CD4-positive, alpha-beta T cell (primary cell): Measurements from ENCODE around the gene GNAZ. TPM values are rescaled to one million over a fixed set of nuclear protein-coding genes. Genes with fewer than 3 reads are reported as not detected.

Experiments used
- ATAC-seq: fragments of 200-7000 bp; cut with Tn5 transposase; one replicate; pipeline ENCODE4 v1.10.0; 2022; ENCODE audit warnings: mild to moderate bottlenecking; ENCODE audit not compliant: poor library complexity
- CTCF ChIA-PET: fragments of 350-600 bp; sonication (Branson Sonifier 250); formaldehyde crosslinking; loops from one replicate; lab custom pipeline; 2021; ENCODE audit warnings: antibody characterized with exemption, inconsistent platforms; lab: Charles Lee
- POLR2A ChIA-PET: fragments of 350-600 bp; sonication (Branson Sonifier 250); formaldehyde crosslinking; loops from one replicate; lab custom pipeline; 2021; ENCODE audit warnings: antibody characterized with exemption, inconsistent platforms; lab: Charles Lee
- DNase-seq, 14 experiments: peaks; one replicate each; pipeline ENCODE4 v3.0.0-alpha.2; 2013 to 2020; ENCODE audit warnings: mixed read lengths in 2 of 14
- H3K27ac ChIP-seq, 2 donors: one replicate each; pipeline versions ENCODE4 v1.5.1 to v1.7.0; 2013; ENCODE audit warnings: low read length in 2 of 2, low read depth in 1 of 2, mild to moderate bottlenecking in 1 of 2
- H3K27me3 ChIP-seq, 2 experiments: 1 replicate in 1 of 2; 2 replicates in 1 of 2; pipeline versions ENCODE4 v1.6.1 to v1.7.0; 2013; ENCODE audit warnings: low read length in 2 of 2, control low read depth in 1 of 2, mild to moderate bottlenecking in 1 of 2, moderate library complexity in 1 of 2; ENCODE audit not compliant: insufficient read depth in 2 of 2, control insufficient read depth in 1 of 2
- H3K36me3 ChIP-seq: one replicate; pipeline ENCODE4 v1.6.1; 2013; ENCODE audit warnings: low read length, control low read depth; ENCODE audit not compliant: insufficient read depth
- H3K4me1 ChIP-seq: one replicate; pipeline ENCODE4 v1.6.1; 2013; ENCODE audit warnings: low read length, control low read depth; ENCODE audit not compliant: insufficient read depth
- H3K4me3 ChIP-seq: one replicate; pipeline ENCODE4 v1.5.1; 2013; ENCODE audit warnings: mild to moderate bottlenecking, low read length, moderate library complexity
- H3K9me3 ChIP-seq, 2 experiments: 1 replicate in 1 of 2; 2 replicates in 1 of 2; pipeline versions ENCODE4 v1.6.1 to v1.7.0; 2013; ENCODE audit warnings: low read length in 2 of 2, mild to moderate bottlenecking in 2 of 2, control low read depth in 1 of 2, moderate library complexity in 1 of 2; ENCODE audit not compliant: control insufficient read depth in 1 of 2, insufficient read depth in 1 of 2
- H3K27ac Mint-ChIP-seq: one replicate; pipeline ENCODE4 v1.8.0; 2020; ENCODE audit warnings: mixed read lengths
- H3K27me3 Mint-ChIP-seq: one replicate; pipeline ENCODE4 v1.8.0; 2021; ENCODE audit warnings: mixed read lengths
- H3K36me3 Mint-ChIP-seq: one replicate; pipeline ENCODE4 v1.8.0; 2021; ENCODE audit warnings: low read depth, mixed read lengths
- H3K4me1 Mint-ChIP-seq: one replicate; pipeline ENCODE4 v1.8.0; 2021; ENCODE audit warnings: low read depth, mixed read lengths
- H3K4me3 Mint-ChIP-seq: one replicate; pipeline ENCODE4 v1.8.0; 2020; ENCODE audit warnings: mild to moderate bottlenecking, mixed read lengths
- H3K9me3 Mint-ChIP-seq: one replicate; pipeline ENCODE4 v1.8.0; 2020; ENCODE audit warnings: mixed read lengths
- intact Hi-C, 2 experiments: fragments of 100-400 bp; cut with DNase I in 1 of 2; cut with micrococcal nuclease in 1 of 2; formaldehyde crosslinking; loops; one replicate each; pipeline versions ENCODE4 v1.15.1 to v1.9.0; 2023 to 2025; cut with DNase I, micrococcal nuclease
- total RNA-seq, 174 experiments: library from RNA in 2 of 174; stranded (reverse) in 2 of 174; gene quantifications; one replicate each; pipeline ENCODE4 v1.2.3 and lab custom pipeline; 2021 to 2026
- TF ChIP-seq, protein P1 (sequence below): fragments of 200-600 bp; IDR thresholded peaks from one replicate; pipeline ENCODE4 v1.8.0; 2022; ENCODE audit warnings: antibody characterized with exemption, mild to moderate bottlenecking

The GNAZ gene
- total RNA-seq, 2 experiments from 2014 or later, result 0.20 to 0.38 TPM

DNA sequence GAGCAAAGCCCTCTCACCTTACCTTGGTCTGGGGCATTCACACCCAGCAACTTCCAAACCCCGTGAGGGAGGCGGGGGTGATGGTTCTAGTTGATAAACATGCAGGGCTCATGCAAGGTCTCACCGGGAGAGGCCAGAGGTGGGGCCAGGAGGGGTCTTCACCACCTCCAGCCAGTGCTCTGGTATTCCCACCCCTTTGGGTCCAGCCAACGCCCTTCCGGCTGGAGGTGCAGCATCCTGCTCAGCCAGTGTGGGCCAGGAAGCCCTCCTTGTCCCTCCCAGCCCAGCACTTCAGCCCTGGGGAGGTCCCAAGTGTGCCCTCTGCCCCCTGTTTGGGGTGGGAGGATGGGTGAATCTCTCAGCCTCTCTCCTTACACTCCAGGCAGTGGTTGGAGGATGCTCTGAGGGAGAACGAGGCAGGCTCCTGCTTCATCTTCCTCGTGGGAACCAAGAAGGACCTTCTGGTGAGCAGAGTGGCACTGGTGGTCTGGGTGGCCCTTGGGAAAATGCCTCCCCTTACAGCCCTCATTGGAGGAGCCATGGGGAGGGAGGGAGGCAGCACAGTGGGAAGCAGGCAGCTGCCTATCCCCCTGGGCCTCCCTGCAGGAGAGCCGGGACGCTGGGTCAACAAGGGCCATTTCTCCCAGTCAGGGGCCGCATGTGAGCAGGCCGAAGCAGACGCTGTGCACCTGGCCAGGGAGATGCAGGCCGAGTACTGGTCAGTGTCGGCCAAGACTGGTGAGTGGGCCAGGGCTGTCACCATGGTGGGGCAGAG is 88.4 kb downstream of the GNAZ start:
- TF ChIP-seq, protein P1, sequence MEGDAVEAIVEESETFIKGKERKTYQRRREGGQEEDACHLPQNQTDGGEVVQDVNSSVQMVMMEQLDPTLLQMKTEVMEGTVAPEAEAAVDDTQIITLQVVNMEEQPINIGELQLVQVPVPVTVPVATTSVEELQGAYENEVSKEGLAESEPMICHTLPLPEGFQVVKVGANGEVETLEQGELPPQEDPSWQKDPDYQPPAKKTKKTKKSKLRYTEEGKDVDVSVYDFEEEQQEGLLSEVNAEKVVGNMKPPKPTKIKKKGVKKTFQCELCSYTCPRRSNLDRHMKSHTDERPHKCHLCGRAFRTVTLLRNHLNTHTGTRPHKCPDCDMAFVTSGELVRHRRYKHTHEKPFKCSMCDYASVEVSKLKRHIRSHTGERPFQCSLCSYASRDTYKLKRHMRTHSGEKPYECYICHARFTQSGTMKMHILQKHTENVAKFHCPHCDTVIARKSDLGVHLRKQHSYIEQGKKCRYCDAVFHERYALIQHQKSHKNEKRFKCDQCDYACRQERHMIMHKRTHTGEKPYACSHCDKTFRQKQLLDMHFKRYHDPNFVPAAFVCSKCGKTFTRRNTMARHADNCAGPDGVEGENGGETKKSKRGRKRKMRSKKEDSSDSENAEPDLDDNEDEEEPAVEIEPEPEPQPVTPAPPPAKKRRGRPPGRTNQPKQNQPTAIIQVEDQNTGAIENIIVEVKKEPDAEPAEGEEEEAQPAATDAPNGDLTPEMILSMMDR, result no peak

DNA sequence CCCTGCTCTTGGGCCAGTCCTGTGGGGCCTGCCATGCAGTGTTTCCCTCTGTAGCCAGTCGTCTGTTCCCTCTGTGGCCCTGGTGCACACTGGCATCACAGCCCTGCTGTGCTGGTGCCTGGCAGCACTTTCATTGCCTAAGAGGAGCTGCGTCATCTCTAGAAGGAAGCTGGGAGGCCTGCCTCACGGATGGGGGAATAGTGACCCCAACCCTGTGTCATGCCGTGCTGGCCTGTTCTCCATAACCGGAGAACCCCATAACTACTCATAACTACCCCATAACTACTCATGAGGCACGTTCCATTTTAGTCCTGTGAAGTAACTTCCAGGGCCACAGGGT is 88.9 kb downstream of the GNAZ start:
- Mint-ChIP-seq H3K36me3 (no peaks in the 10 kb centered on the region), H3K4me3 (no peak overlapping the region), H3K27me3 (no peaks in the 10 kb centered on the region), H3K9me3 (no peaks in the 10 kb centered on the region), H3K4me1 (no peaks in the 10 kb centered on the region), H3K27ac (no peak overlapping the region)
- H3K27ac ChIP-seq, result no peak overlapping the region
- TF ChIP-seq, protein P1, result no peak
- CTCF ChIA-PET, result no interaction called here
- POLR2A ChIA-PET, result no interaction called here
- H3K9me3 ChIP-seq, result no peaks in the 10 kb centered on the region
- intact Hi-C loops, result no loop called here
- no peak for ATAC-seq
- no peak for DNase-seq
- H3K4me1 ChIP-seq, result peaks cover 2% of the 10 kb centered on the region
- H3K27me3 ChIP-seq, result no peaks in the 10 kb centered on the region
- H3K36me3 ChIP-seq, result no peaks in the 10 kb centered on the region
- no peak overlapping the region for H3K4me3 ChIP-seq

More for the DNA sequence above, 88.4 kb downstream of the GNAZ start:
- no peak for ATAC-seq
- Histone ChIP-seq H3K9me3 (no peaks in the 10 kb centered on the region), H3K4me3 (no peak overlapping the region), H3K27me3 (no peaks in the 10 kb centered on the region), H3K36me3 (no peaks in the 10 kb centered on the region), H3K4me1 (peaks cover 7% of the 10 kb centered on the region), H3K27ac (no peak overlapping the region)
- Mint-ChIP-seq H3K4me1 (no peaks in the 10 kb centered on the region), H3K27me3 (no peaks in the 10 kb centered on the region), H3K36me3 (no peaks in the 10 kb centered on the region), H3K27ac (no peak overlapping the region), H3K4me3 (no peak overlapping the region), H3K9me3 (no peaks in the 10 kb centered on the region)
- POLR2A ChIA-PET, result no interaction called here
- CTCF ChIA-PET, result no interaction called here
- DNase-seq, result no peak
- intact Hi-C loops, result no loop called here

DNA sequence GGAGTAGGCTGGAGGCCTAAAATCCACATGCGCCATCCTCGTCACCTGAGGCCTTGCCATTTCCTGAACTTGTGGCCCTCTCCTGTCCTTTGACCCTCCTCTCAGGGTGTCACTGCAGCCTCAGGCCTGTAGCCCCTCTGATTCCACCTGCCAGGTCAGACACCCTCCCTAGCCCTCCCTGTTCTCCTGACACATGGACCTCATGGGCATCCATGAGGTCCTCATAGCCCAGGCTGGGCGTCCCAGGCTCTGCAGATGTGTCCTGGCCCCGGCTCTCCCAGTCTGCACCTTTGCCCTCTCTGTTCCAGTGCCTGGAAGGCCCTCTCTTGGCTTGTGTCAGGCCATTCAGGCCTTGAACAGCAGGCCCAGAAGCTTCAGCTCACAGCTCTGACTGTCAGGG is 90.7 kb downstream of the GNAZ start:
- Mint-ChIP-seq H3K4me3 (no peak overlapping the region), H3K36me3 (no peaks in the 10 kb centered on the region), H3K9me3 (no peaks in the 10 kb centered on the region), H3K4me1 (no peaks in the 10 kb centered on the region), H3K27ac (no peak overlapping the region), H3K27me3 (no peaks in the 10 kb centered on the region)
- CTCF ChIA-PET, result no interaction called here
- Histone ChIP-seq H3K9me3 (peaks cover 0 to 7% of the 10 kb centered on the region in 2 experiments), H3K4me3 (no peak overlapping the region), H3K36me3 (no peaks in the 10 kb centered on the region), H3K27me3 (no peaks in the 10 kb centered on the region), H3K4me1 (no peaks in the 10 kb centered on the region), H3K27ac (no peak overlapping the region)
- TF ChIP-seq, protein P1, result no peak
- no peak for ATAC-seq
- POLR2A ChIA-PET, result no interaction called here
- intact Hi-C loops, result no loop called here
- DNase-seq, result no peak
